NCI-H460 (cell line): ENCODE data around the gene TARP.
A peak's percentile ranks its signal among the peaks of the same experiment; 100 is the strongest.

Source experiments
- DNase-seq: peaks from one replicate; pipeline ENCODE4 v3.0.0-alpha.2; 2016; ENCODE audit warnings: low read depth; ENCODE audit errors: extremely low read depth

The TARP gene

DNA sequence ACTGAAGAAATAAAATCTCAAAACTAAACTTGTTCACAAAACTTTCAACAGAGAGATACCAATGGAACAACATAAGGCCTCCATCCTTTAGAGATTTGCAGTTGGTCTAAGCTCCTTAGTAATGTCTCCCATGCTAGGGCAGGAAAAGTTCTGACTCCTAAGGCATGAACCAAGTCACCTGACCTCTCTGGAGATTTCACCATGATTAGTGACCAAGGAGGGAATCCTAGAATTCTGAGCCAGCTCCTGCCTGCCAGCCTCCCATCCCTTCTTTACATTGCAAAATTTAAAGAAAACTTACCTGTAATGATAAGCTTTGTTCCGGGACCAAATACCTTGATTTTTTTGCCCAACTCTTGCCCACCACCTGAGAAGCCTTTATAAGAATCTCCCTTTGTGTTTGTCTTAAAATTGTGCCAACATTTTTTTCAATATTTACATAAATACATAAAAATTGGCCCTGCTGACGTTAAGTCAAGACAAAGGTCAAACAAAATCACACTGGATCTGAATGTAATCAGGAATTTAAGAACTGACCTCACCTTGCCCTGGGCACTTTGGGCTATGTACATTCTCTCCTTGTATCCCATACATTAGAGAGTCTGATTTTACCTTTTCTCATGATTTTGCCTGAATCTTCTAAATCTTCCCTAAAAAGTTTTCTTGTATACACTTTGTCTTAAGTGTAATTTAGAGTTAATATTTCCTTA is at the start of gene TARP:
Gene TARP, minus strand, starts transcription at position 351 of the 710 bp plus-strand sequence.
- no peak for DNase-seq

DNA sequence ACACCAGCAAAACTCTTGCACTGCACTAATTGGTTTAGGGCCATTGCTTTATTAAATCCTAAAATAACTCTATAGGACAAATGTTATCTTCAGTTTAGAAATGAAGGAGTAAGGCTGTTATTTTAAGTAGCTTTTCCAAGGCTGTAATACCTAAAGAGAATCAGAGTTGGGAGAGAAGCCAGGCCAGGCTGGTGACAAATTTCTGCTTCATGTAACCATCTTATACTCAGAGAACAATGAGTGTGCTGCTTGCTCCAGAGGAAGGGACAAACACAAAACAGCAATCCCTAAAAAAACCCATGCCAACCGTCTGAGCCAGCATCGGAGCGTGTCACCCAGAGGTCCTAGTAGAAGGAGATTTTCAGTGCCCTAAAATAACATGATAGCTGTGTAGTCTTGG is 49.7 kb upstream of the TARP start:
- no peak for DNase-seq

DNA sequence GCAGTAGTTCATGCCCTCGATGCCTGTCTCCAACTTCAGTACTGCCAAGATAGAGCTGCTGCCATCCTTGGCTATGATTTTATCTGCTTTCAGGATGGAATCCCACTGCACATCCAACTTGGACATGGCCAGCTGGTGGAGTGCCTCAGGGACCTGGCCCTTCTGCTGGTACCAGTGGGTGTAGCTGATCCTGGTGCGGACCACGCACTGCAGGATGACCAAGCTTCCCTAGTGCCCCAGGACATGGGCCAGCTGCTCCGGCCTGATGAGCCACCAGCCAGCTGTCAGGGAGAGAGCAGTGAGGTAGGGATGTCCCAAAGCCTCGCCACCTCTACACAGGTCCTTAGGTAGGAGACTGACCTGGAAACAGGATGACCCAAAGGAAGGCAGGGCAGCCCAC is 49.0 kb upstream of the TARP start:
- DNase-seq: no peak

DNA sequence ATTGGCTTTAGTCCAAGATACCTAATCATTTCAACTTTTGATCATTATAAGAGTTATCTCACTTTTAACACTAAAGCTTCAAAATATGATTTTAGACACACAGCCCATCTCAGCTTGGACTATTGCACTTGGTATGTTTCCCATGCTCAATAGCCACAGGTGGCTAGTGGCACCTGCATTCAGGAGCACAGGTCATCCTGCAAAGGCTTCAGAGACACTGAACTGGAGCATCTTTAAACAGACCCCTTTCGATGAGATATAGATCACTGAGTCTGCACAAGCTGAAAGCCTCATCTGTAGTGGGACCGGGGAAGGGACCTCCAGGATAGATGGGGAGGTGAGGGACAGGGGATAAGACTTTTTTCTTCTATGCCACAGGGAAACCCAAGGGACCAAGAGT is 48.5 kb upstream of the TARP start:
- DNase-seq: no peak

DNA sequence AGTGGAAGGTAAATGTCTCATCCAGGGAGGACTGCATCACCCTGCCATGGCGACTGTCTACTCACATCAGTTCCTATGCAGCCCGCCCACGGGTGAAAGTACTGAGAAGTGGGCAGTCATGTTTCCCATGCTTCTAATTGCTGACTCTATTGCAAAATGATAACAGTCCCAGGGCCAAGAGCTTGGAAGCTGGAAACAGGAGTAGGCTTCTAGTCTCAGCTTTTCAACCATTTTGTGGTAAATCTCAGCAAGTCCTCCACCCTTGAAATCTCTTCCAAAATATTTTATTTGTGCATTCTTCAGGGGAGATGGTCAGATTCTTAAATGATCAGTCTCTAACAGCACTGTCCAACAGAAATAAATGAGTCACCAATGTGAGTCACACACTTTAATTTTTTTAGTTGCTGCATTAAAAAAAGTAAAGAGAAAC is 48.1 kb upstream of the TARP start:
- no peak for DNase-seq

DNA sequence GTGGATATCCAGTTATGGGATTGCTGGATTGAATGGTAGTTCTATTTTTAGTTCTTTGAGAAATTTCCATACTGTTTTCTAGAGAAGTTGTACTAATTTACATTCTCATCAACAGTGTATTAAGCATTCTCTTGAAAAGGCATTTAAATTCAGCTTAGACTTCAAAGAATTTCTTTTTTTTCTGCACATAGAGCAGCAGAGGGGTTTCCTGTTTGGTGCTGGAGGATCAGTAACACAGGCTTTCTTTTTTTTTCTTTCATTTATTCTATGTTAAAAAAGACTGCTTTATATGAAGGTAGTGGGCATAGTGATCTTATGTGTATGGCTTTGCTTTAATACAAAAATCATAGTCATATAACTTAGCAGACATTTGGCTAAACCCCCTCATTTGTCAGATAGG is 47.6 kb upstream of the TARP start:
- no peak for DNase-seq

DNA sequence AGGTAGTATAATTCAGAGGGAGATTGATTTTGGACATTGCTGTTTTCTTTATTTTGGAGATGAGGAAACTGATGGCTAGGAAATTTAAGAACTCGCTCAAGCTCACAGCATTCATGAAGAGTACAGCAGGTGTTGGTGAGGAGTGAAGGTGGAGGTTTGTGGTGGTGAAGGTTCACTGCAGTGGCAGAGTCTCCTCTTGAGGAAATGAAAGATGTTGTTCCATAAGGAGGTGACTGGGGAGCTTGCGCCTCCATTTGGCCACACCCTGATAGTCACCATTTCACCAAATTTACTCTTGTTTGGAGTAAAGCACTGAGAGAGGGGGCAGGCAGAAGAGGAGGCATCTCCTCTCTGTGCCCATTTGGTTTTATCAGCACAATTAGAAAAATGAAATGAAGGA is 46.4 kb upstream of the TARP start:
- DNase-seq: no peak

DNA sequence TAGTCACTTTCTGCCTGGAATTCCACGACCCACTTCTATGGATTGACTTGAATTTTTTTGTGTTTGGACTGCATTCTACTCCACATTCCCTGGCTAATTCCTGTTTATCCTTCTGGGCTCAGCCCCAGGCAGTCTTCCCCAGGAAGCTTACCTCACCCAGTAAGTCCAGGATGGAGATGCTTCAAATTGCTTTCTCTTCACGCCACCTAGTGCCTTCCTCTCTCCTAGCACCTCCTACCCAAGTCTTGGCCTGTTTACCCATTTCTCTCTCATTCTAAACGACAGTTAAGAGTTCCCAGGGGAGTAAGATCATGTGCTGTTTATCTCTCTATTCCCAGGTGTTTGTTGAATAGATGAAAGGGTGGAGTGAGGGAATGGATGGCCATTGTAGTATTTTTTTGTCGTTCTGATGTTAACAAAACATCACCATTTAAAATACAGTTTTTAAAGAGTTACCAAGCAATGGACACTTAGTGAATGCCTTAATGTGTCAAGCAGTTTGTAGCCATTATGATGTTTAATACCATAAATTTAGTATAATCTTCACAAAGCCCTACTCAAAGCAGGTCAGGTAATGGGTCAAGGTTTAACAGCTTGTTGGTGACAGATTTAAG is 45.5 kb upstream of the TARP start:
- DNase-seq: peak; percentile 64

DNA sequence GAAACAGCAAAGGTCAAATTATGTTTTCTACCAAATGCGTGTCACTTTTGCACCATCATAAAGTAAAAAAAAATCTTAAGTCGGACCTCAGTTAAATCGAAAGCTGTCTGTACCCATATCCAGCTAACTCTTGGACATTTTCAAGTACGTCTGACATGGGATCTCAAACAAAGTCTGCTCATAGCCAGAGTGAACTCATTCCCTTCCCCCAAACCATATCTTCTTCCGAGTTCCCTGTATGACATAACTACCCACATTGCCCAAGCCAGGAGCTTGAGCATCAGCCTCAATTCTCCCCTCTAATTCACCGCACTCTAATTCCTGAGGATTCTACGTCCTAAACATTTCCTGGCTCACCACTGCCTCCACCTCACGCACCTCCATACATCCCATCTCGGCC is 44.8 kb upstream of the TARP start:
- DNase-seq: no peak

DNA sequence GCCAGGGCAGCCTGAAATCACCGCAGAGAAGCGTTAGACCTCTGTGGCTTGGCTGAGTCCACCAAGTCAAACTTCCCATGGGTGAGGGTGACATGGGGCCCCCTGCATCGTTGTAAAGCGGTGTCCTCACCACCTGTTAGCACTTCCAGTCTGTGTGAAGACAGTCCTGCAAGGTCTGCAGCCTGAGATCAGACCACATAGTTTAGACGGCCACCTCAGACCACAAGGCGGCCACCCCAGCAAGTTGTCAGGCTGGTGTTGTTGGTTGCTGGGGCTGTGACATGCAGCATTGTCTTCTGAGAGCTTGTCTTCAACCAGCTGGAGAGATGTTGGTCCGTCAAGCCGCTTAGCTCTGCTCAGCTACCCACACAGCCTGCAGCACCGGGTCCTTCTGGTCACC is 44.1 kb upstream of the TARP start:
- no peak for DNase-seq

DNA sequence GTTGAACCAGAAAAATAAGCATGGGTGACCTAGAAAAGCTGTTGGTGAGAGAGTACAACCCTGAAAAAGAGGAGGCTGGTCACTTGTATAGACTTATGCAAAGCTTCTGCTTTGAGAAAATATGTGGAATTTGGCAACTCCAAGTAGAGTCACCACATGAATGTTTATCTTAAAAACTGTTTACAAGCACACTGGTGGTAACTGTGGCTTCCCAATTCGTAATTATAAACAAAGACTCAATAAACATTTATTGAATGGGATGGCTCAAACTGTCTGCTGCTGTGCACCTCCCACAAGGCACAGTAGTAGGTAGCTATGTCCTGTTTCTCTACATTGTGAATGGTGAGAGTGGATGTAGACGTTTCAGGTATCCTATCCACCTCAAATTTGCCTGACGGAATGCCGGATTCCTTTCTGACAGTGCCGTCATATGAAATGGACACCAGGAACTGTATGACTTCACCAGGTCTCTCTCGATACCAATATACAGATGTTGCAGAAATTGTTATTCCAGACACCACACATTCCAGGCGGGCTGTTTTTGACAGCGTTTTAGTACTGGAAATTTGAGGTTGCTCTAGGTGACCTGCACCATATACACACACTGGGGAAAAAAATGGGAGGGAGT is 43.4 kb upstream of the TARP start:
- DNase-seq: peak; percentile 38

DNA sequence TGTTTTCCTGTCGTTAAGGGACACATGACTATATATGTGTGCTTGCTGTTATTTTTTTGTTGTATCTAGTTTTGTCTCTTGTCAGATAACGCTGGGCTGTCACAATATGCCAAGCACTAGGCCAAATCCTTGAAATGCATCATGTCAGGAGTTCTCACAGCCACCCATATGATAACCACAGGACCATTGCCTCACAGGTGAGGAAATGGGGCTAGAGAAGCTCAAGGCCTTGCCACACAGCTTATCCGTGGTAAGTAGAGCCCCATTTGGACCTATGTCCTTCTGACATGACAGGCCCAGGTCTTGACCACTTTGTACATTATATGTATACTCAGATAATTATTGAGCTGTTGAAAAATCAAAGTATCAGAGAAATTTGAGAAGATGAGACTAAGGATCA is 42.0 kb upstream of the TARP start:
- no peak for DNase-seq

DNA sequence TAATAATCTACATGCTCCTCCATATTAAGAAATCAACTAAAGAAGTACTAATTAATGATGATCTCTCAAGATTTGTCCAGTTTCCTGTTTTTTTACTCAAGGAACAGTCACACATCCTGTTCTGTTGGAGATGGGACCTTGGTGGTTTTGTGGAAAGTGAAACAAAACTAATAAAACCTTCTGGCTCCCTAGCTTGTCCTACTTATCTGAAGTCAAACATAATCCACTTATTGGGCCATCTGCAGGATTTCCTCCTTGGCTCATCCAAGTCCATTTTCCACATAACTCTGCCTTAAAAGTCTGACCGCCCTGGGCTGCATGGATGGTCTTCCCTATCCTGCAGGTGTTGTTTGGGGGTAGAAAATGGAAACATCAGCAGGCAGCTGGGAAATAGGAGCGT is 39.4 kb upstream of the TARP start:
- DNase-seq: no peak

DNA sequence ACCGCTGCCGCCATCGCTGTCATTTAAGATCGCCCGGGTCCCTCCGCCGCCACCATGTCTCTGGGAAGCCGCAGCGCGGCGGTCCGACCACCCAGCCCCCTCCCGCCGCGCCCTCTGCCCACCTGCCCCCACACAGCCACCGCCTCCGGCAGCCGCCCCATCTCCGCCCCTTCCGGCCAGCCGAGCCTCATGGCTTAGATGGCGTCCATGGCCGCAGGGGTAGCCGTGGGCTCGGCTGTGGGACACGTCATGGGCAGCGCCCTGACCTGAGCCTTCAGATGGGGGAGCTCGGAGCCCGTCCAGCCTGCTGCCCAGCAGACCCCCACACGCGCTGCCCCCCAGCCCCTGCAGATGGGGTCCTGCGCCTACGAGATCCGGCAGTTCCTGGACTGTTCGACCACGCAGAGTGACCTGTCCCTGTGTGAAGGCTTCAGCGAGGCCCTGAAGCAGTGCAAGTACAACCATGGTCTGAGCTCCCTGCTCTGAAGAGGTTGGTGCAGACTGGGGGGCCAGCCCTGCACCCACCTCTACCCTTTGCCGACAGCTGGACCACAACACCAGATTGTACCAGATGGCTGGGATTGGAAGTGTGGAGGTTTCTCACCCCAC is 38.0 kb upstream of the TARP start:
- no peak for DNase-seq

DNA sequence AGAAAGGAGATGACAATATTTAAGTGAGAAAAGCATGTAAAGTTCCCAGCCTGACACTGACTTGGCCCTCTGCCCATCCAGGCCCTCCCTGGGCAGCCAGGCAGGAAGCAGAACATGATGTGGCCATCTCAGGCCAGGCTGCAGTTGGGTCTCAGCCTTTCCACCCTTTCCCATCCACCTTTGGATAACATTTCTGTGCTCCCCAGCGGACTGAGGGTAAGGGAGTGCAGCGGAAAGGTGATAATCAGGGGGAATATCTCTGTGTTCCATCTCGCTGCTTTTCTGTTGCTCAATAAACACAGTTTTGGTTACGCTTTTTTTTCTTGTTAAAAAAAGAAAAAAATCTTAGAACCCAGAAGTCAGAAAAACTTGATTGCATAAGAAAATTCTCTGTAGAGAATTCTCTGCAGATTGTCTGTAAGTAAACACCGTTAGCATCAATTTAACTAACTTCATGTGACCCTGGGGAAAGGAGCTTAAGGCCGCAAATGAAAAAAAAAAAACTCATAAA is 37.2 kb upstream of the TARP start:
- no peak for DNase-seq

DNA sequence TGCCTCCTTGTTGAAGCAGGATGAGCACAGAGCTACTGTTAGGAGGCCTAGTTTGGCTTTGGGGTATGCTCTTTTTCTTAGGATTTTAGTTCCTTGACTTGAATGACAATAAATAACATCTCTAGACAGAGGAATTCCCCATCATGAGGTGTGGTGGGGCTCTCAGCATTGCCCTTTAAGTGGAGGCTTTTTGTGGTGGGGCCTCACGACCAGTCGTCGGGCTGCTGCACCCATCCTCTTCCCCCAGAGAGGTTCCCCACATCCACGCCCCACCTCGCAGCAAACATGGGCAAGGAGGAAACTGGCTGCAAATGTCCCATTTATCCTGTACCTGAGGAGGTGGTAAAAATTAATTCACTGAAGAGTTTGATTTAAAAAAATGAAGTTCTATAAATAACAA is 36.1 kb upstream of the TARP start:
- DNase-seq: no peak

DNA sequence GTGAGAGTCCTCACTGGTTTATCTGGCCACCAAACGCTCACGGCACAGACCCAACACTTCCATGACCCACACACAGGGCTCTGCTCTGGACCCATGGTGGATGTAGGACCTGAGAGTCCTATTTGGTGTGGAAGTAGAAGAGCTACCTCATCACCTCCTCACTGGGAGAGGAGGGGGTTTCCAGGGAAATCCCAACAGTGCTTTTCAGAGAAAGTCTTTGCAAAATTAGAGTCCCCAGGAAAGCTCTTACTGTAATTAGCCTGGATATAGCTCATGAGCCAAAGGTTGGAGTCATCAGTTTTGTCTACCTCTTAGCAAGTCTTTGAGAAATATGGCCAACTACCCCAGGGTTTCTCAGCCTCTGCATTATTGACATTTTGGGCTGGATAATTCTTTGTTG is 34.7 kb upstream of the TARP start:
- no peak for DNase-seq

DNA sequence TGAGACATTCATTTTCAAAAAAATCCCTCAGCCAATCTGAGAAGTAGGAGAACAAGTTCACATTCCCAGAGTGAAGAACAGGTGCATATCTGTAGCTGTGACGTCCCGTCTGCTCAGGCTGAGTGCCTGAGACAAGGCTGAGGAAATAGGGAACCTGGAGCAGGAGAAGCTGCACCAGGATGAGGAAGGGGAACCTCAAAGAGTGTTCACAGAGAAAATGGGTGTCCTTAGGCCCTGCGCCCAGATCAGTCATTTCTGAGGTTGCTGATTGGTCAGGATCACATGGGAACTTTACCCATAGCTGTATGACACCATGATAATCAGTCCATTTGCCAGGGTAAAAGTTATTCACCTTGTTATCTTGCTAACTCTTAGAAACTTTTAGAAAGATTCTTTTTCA is 34.2 kb upstream of the TARP start:
- no peak for DNase-seq

DNA sequence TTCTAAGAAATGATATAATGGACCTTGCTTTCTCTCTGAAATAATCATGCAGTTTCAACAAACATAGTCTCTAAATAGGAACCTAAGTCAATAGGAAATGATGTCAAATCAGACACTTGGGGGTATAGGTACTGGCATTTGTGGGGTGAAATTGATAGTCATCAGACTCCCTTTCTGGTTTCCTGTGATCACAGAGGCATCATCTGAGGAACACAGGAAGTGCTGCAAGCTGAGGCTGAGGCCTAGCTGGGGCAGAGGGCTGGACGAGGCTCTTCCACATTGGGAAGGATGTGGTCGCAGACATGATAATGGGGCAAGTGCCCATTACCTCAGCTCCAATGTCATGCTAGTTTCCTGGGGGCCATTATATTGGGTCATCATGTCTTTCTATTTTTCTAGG is 33.5 kb upstream of the TARP start:
- DNase-seq: no peak

DNA sequence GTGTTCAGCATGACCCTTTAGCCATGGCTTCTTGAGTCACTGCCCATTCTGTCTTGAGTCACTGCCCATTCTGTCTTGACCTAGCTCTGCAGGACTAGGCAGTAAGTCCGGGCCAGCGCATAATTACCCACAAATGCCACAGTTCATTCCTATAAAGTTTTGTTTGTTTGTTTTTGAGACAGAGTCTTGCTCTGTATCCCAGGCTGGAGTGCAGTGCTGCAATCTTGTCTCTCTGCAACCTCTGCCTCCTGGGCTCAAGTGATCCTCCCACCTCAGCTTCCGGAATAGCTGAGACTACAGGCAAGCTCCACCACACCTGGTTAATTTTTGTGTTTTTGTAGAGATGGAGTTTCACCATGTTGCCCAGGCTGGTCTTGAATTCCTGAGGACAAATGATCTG is 32.7 kb upstream of the TARP start:
- DNase-seq: no peak

DNA sequence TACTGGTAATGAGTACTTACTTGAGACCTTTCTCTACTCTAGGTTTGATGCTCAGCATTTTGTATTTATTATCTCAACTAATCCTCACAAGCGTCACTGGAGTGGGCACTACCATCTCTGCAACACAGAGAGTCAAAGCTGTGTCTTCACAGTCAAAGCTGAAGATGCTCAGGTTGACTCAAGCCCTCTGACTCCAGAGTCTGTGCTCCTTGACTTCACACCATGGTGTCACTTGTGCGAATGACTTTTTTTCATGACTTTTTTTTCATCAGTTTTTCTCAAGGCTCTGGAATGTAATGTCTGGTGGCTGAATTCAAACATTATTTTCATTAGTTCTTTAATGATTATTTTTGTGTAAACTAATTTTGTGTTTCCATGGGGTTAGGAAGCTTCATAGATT is 30.4 kb upstream of the TARP start:
- DNase-seq: no peak

DNA sequence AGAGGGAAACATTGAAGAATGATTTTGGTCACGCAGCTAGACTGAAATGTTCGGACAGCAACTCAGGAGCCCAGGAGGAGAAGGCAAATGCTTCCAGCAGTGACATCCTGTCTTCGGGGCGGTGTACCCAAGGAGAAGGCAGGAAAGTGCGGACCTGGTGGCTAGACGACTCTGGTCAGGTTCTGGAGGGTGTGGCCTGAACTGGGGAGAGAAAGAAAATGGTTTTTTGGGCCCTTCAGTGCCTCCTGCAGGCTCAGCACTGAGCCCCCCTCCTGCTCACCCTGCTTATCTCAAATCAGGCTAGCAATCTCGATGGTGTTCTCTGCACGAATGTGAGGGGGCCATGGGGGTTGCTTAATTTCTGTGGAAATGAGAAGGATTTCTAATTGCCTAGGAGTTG is 26.7 kb upstream of the TARP start:
- no peak for DNase-seq
